Measurements from ENCODE around the gene ARMC3. TPM values are rescaled to one million over a fixed set of nuclear protein-coding genes. Genes with fewer than 3 reads are reported as not detected.
A peak's percentile ranks its signal among the peaks of the same experiment; 100 is the strongest.

The ARMC3 gene
- polyA plus RNA-seq, 1 donor from 2014 or later = 0.22 TPM

- TF ChIP-seq EZH2 (IDR thresholded peaks at IDR 0.05; ENCODE audit: borderline replicate concordance, insufficient read depth, low read length, poor library complexity, severe bottlenecking) (no peak), TAF1 (IDR thresholded peaks at IDR 0.05; ENCODE audit: low read depth) (no peak), RAD21 (conservative IDR thresholded peaks at IDR 0.05) (no peak), POLR2AphosphoS5 (IDR thresholded peaks at IDR 0.05) (no peak), SMC3 (conservative IDR thresholded peaks at IDR 0.05; ENCODE audit: poor library complexity) (no peak), EP300 (conservative IDR thresholded peaks at IDR 0.05; ENCODE audit: poor library complexity, severe bottlenecking) (no peak), REST (IDR thresholded peaks at IDR 0.05; ENCODE audit: borderline replicate concordance) (no peak), CTCF (IDR thresholded peaks at IDR 0.05; ENCODE audit: poor library complexity, severe bottlenecking) (no peak), MXI1 (conservative IDR thresholded peaks at IDR 0.05; ENCODE audit: poor library complexity, severe bottlenecking) (no peak)
- Histone ChIP-seq H3K4me3 (ENCODE audit: low read length) (no peak overlapping the region), H4K20me1 (ENCODE audit: insufficient read depth) (no peaks in the 10 kb centered on the region), H3K36me3 (ENCODE audit: insufficient read depth, low read length) (no peaks in the 10 kb centered on the region), H3K9me3 (ENCODE audit: low read length) (no peaks in the 10 kb centered on the region), H3K27ac (ENCODE audit: low read length) (no peak overlapping the region), H3F3A (ENCODE audit: insufficient read depth, low read length, poor library complexity, severe bottlenecking) (peaks cover 5% of the 10 kb centered on the region), H3K79me2 (replicated peaks; ENCODE audit: insufficient read depth, low read length) (no peaks in the 10 kb centered on the region), H3K9ac (ENCODE audit: low read length) (no peak overlapping the region), H2AFZ (ENCODE audit: low read depth, low read length) (no peak overlapping the region), H3K9me2 (ENCODE audit: insufficient read depth, low read length) (no peaks in the 10 kb centered on the region), H3K27me3 (ENCODE audit: insufficient read depth, low read depth, low read length) (no peaks in the 10 kb centered on the region), H3K4me2 (ENCODE audit: low read length) (no peak overlapping the region)
These were observed 125.2 kb downstream of the ARMC3 start for GRCh38 chr10:23053036-23053435.

- no peak overlapping the region for H3K27ac ChIP-seq (ENCODE audit: low read length)
These were observed 127.8 kb downstream of the ARMC3 start for GRCh38 chr10:23055424-23056185.

More at GRCh38 chr10:23055424-23056185, 127.8 kb downstream of the ARMC3 start:
- TF ChIP-seq MXI1 (conservative IDR thresholded peaks at IDR 0.05; ENCODE audit: poor library complexity, severe bottlenecking) = no peak
- Histone ChIP-seq H3K9ac (ENCODE audit: low read length) (peak overlapping the region; percentile 13), H3F3A (ENCODE audit: insufficient read depth, low read length, poor library complexity, severe bottlenecking) (peaks cover 5% of the 10 kb centered on the region), H3K9me3 (ENCODE audit: low read length) (no peaks in the 10 kb centered on the region), H3K4me2 (ENCODE audit: low read length) (no peak overlapping the region), H3K4me3 (ENCODE audit: low read length) (peak overlapping the region; percentile 29), H3K79me2 (replicated peaks; ENCODE audit: insufficient read depth, low read length) (no peaks in the 10 kb centered on the region), H3K36me3 (ENCODE audit: insufficient read depth, low read length) (no peaks in the 10 kb centered on the region), H3K27me3 (ENCODE audit: insufficient read depth, low read depth, low read length) (no peaks in the 10 kb centered on the region), H2AFZ (ENCODE audit: low read depth, low read length) (no peak overlapping the region), H4K20me1 (ENCODE audit: insufficient read depth) (no peaks in the 10 kb centered on the region), H3K9me2 (ENCODE audit: insufficient read depth, low read length) (no peaks in the 10 kb centered on the region)
